ENCODE measurements around the gene FGF11. TPM values are rescaled to one million over a fixed set of nuclear protein-coding genes. Genes with fewer than 3 reads are reported as not detected.

Gene FGF11
- total RNA-seq, 4 donors from 2014 or later = 1.6 to 2.4 (median 1.9) TPM; not detected in 1

DNA sequence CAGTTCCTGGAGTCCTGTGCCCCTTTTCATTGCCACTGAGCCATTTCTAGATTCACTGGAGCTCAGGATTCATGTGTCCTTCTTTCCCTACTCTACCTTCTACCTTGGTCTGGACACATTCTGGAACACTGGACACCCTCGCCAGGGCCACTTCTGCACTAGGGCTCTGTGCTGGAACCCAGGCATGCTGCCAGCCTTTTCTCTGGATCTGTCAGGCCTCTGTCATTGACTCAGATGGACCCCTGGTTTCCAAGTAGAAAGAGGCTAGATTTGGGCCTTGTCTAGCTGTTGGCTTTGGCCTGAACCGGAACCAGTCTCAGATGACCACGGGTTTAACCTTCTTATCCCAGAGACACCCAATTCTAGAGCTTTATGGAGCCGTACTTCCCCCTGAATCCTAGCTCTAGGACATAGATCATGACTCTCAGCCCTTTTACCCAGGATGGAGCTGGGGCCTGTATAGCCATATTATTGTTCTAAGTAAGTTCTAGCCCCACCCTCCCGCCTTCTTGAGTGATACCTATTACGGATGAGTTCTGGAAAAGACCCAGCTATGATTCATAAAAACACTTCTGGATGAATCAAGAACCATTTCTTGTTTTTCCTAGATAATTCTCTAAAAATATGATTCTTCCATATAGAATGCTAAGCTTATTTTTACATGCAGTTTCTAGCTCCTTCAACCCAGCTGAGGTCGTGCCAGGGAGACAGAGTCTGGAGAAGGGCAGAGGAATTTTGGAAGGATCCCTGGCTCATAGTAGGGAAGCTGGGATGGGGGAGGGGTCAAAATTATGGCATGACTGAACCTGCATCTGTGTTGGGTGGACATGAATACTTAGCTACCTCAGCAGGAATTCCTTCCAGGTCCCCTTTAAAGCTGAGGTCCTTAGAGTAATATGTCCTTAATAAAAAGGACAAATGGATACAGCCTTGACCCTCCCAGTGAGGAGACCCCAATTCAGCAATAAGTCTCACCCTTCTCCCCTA lies 4.5 kb downstream of the FGF11 start:
- H3K4me3 ChIP-seq = no peak overlapping the region
- H3K9me3 ChIP-seq = no peaks in the 10 kb centered on the region
- H3K36me3 ChIP-seq = no peaks in the 10 kb centered on the region
- H3K27me3 ChIP-seq = peaks cover 74% of the 10 kb centered on the region
- in situ Hi-C loops (cut with MboI; ENCODE audit: low pct_ligation_motif_present in 1 of 4, low pct_unique_long_range_greater_than_20kb in 1 of 4, low sequenced_read_pairs in 3 of 4) = no loop called here
- DNase-seq = no peak
- H3K27ac ChIP-seq = no peak overlapping the region
- 88 to 94% methylated on average over 4 to 7 of the region's 7 CpGs for WGBS, 2 donors (ENCODE audit: low coverage in 1 of 2)
- peaks cover 13 to 38% (median 25%) of the 10 kb centered on the region in 4 donors for H3K4me1 ChIP-seq
- no peak for TF ChIP-seq POLR2A (IDR thresholded peaks at IDR 0.05)
- TF ChIP-seq EP300 (IDR thresholded peaks at IDR 0.05; ENCODE audit: low read depth) = no peak
- TF ChIP-seq, protein P1, sequence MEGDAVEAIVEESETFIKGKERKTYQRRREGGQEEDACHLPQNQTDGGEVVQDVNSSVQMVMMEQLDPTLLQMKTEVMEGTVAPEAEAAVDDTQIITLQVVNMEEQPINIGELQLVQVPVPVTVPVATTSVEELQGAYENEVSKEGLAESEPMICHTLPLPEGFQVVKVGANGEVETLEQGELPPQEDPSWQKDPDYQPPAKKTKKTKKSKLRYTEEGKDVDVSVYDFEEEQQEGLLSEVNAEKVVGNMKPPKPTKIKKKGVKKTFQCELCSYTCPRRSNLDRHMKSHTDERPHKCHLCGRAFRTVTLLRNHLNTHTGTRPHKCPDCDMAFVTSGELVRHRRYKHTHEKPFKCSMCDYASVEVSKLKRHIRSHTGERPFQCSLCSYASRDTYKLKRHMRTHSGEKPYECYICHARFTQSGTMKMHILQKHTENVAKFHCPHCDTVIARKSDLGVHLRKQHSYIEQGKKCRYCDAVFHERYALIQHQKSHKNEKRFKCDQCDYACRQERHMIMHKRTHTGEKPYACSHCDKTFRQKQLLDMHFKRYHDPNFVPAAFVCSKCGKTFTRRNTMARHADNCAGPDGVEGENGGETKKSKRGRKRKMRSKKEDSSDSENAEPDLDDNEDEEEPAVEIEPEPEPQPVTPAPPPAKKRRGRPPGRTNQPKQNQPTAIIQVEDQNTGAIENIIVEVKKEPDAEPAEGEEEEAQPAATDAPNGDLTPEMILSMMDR (IDR thresholded peaks at IDR 0.05) = no peak
- TF ChIP-seq POLR2AphosphoS5 (IDR thresholded peaks at IDR 0.05) = no peak
- intact Hi-C loops (cut with DNase I; ENCODE audit: low total_unique reads) = no loop called here

DNA sequence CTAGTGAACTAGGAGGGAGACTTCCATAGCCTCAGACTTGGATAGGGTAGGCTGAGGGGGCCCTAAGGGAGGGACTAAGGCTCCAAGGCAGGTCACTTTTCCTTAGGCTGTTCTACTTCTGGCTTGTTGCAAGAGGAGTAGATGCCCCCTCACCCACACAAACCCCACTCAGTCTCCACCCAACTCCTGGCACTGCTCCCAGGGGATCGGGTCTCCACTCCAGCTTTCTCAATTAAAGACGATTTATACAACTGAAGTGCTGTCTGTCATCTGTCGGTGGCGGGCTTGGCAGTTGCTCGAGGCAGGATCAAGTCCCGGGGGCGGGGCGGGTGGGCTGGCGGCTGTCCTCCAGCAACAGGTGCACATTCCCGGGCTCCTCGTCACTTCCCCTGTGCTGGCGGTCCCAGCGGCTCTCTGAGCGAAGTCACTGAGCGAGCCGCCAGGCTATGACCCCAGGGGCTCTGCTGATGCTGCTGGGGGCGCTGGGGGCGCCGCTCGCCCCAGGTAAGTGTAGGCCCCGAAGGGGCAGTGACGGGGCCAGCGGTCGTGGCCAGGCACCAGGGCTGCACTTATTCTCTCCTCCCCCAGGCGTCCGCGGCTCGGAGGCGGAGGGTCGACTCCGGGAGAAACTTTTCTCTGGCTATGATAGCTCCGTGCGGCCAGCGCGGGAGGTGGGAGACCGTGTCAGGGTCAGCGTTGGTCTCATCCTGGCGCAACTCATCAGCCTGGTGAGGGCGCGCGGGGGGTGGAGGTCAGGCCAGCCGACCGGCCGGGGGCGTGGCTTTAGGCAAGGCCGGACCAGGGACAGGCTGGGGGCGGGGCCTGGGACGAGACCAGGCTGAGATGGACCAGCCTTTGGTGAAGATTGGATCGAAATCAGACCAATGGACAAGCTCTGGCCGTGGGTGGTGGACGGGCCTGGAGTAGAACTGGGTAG lies 5.6 kb downstream of the FGF11 start, which contains the start of gene CHRNB1:
CHRNB1 (plus strand) TSS at position 380 of the 937 bp plus-strand sequence; CDS start at position 447, 67 bp downstream.
- WGBS, 2 donors (ENCODE audit: low coverage in 1 of 2) = 9 to 60% methylated on average over 1 to 36 of the region's 51 CpGs

DNA sequence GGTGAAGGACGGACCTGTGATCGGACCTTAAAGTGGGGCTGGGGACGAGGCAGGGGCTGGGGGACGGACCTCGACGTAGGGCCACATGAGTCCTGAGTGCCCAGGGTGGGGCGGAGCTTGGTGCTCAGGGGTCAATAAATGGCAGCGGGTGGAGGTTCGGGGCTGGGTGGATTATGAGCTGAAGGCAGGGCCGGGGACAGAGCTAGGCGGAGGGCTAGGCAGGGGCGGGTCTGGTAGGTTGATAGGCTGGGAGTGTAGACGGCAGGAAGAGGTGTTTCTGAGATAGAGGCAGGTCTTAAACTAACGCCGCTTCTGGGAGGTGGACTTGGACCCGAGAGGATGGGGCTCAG lies 6.3 kb downstream of the FGF11 start:
- peak; percentile 91 for DNase-seq
- H3K27me3 ChIP-seq = peaks cover 58% of the 10 kb centered on the region
- TF ChIP-seq POLR2AphosphoS5 (IDR thresholded peaks at IDR 0.05) (no peak), EP300 (IDR thresholded peaks at IDR 0.05; ENCODE audit: low read depth) (no peak), POLR2A (IDR thresholded peaks at IDR 0.05) (no peak)
- TF ChIP-seq, protein P1 (IDR thresholded peaks at IDR 0.05) = no peak
- peak overlapping the region in 3 of 4 donors; percentile 14 to 44 (median 40) for H3K4me3 ChIP-seq
- H3K27ac ChIP-seq = peak overlapping the region in 2 of 4 donors; percentile 36 to 49
- no peaks in the 10 kb centered on the region for H3K36me3 ChIP-seq
- peaks cover under 1 to 24% (median 11%) of the 10 kb centered on the region in 4 donors for H3K4me1 ChIP-seq
- 0 to 7% methylated on average over 4 to 16 of the region's 16 CpGs for WGBS, 2 donors (ENCODE audit: low coverage in 1 of 2)
- in situ Hi-C loops (cut with MboI; ENCODE audit: low pct_ligation_motif_present in 1 of 4, low pct_unique_long_range_greater_than_20kb in 1 of 4, low sequenced_read_pairs in 3 of 4) = no loop called here
- intact Hi-C loops (cut with DNase I; ENCODE audit: low total_unique reads) = no loop called here
- no peaks in the 10 kb centered on the region for H3K9me3 ChIP-seq

More for the DNA sequence above, 5.6 kb downstream of the FGF11 start, which contains the start of gene CHRNB1:
- intact Hi-C loops (cut with DNase I; ENCODE audit: low total_unique reads) = no loop called here
- in situ Hi-C loops (cut with MboI; ENCODE audit: low pct_ligation_motif_present in 1 of 4, low pct_unique_long_range_greater_than_20kb in 1 of 4, low sequenced_read_pairs in 3 of 4) = no loop called here
- Histone ChIP-seq H3K27ac (peak within 1 kb of the TSS in 2 of 4 donors; percentile 36 to 49), H3K27me3 (peaks cover 64% of the 10 kb centered on the region), H3K9me3 (no peaks in the 10 kb centered on the region), H3K36me3 (no peaks in the 10 kb centered on the region), H3K4me1 (peaks cover 7 to 31% (median 18%) of the 10 kb centered on the region in 4 donors), H3K4me3 (peak within 1 kb of the TSS; percentile 14 to 44 (median 30))
- peak; percentile 87 for DNase-seq
- no peak for TF ChIP-seq EP300 (IDR thresholded peaks at IDR 0.05; ENCODE audit: low read depth)
- TF ChIP-seq, protein P1 (IDR thresholded peaks at IDR 0.05) = peak in 2 of 5 experiments; percentile 20 to 22
